GM12878 (cell line): ENCODE data around the gene SLC52A3. TPM values are rescaled to one million over a fixed set of nuclear protein-coding genes. Genes with fewer than 3 reads are reported as not detected.

Experiments used
- ATAC-seq: fragments of 200-7000 bp; cut with Tn5 transposase; 3 replicates; pipeline ENCODE4 v1.9.1; 2020; ENCODE audit warnings: mild to moderate bottlenecking, moderate library complexity
- BruUV-seq: library from RNA; stranded (reverse); fragments of 400-500 nt; replicated peaks from 2 replicates; lab custom pipeline; 2021; lab: Mats Ljungman, UMichigan
- CTCF ChIA-PET: fragments of 300-600 bp; sonication (Branson Sonifier 250); formaldehyde crosslinking; extraction: SDS; loops from one replicate; lab custom pipeline; 2021; ENCODE audit warnings: inconsistent platforms; lab: Yijun Ruan, JAX
- POLR2A ChIA-PET: fragments of 350-600 bp; formaldehyde crosslinking; extraction: SDS; loops from one replicate; lab custom pipeline; 2021; ENCODE audit warnings: inconsistent platforms; lab: Charles Lee
- RAD21 ChIA-PET: fragments of 300-600 bp; sonication (Branson Sonifier 250); formaldehyde crosslinking; loops from one replicate; lab custom pipeline; 2023; ENCODE audit warnings: antibody characterized with exemption; ENCODE audit not compliant: unreplicated experiment; lab: Charles Lee
- SMC1A ChIA-PET: fragments of 300-600 bp; sonication (Branson Sonifier 250); formaldehyde crosslinking; loops from one replicate; lab custom pipeline; 2023; ENCODE audit not compliant: unreplicated experiment, uncharacterized antibody; lab: Charles Lee
- DNase-seq: peaks from one replicate; pipeline ENCODE4 v3.0.0-alpha.2; 2011; ENCODE audit warnings: low read depth, low spot score
- FAIRE-seq: peaks from 3 replicates; lab custom pipeline; 2011; peaks lifted over from hg19 to GRCh38; lab: Jason Lieb, UNC
- H2AFZ ChIP-seq: 2 replicates; pipeline ENCODE4 v1.6.0; 2011; ENCODE audit warnings: low read depth, low read length, control low read depth; ENCODE audit not compliant: control insufficient read depth
- H3K27ac ChIP-seq: 2 replicates; pipeline ENCODE4 v1.5.1; 2011; ENCODE audit warnings: control low read depth; ENCODE audit not compliant: control insufficient read depth, insufficient read depth
- H3K27me3 ChIP-seq, 2 experiments: replicated peaks in 1 of 2; 2 replicates each; pipeline versions ENCODE4 v1.6.0 to v1.6.1; 2011; ENCODE audit warnings: low read length in 1 of 2; ENCODE audit not compliant: control insufficient read depth in 2 of 2, insufficient read depth in 2 of 2
- H3K36me3 ChIP-seq, 2 experiments: 2 replicates each; pipeline ENCODE4 v1.5.1; 2011; ENCODE audit warnings: low read length in 1 of 2; ENCODE audit not compliant: control insufficient read depth in 2 of 2, insufficient read depth in 2 of 2
- H3K4me1 ChIP-seq: 2 replicates; pipeline ENCODE4 v1.6.1; 2011; ENCODE audit warnings: mild to moderate bottlenecking, low read length, moderate library complexity, mixed read lengths; ENCODE audit not compliant: control insufficient read depth, insufficient read depth
- H3K4me2 ChIP-seq: 2 replicates; pipeline ENCODE4 v1.6.0; 2011; ENCODE audit warnings: control low read depth; ENCODE audit not compliant: control insufficient read depth, insufficient read depth
- H3K4me3 ChIP-seq: fragments of 200-600 bp; sonication (generic); 2 replicates; pipeline ENCODE4 v1.5.1; 2016
- H3K79me2 ChIP-seq: 2 replicates; pipeline ENCODE4 v1.6.0; 2011; ENCODE audit warnings: low read length; ENCODE audit not compliant: control insufficient read depth, insufficient read depth
- H3K9ac ChIP-seq: 2 replicates; pipeline ENCODE4 v1.8.0; 2011; ENCODE audit warnings: low read length, control low read depth, mixed read lengths; ENCODE audit not compliant: control insufficient read depth, insufficient read depth
- H3K9me3 ChIP-seq: replicated peaks from 3 replicates; pipeline ENCODE4 v1.5.1; 2011; ENCODE audit warnings: mild to moderate bottlenecking, low read length; ENCODE audit not compliant: control insufficient read depth, insufficient read depth
- H4K20me1 ChIP-seq: 2 replicates; pipeline ENCODE4 v1.6.0; 2011; ENCODE audit not compliant: control insufficient read depth, insufficient read depth
- MXI1 ChIP-seq: fragments of 150-350 bp; IDR thresholded peaks from 2 replicates; pipeline ENCODE4 v1.6.1; 2011; ENCODE audit warnings: low read depth, mild to moderate bottlenecking, inconsistent platforms, low read length, improper control_type of control experiment
- NFYB ChIP-seq: IDR thresholded peaks from 2 replicates; pipeline ENCODE4 v1.6.1; 2011; ENCODE audit warnings: low read depth, mild to moderate bottlenecking, low read length, improper control_type of control experiment, moderate library complexity; ENCODE audit not compliant: insufficient read depth
- SKIL ChIP-seq: fragments of 450-650 bp; IDR thresholded peaks from 2 replicates; pipeline ENCODE4 v1.6.1; 2017; ENCODE audit warnings: mild to moderate bottlenecking, low read depth, inconsistent platforms; ENCODE audit not compliant: poor library complexity, severe bottlenecking
- USF1 ChIP-seq: IDR thresholded peaks from 2 replicates; pipeline ENCODE4 v1.6.1; 2011; ENCODE audit warnings: borderline replicate concordance, low read depth, mild to moderate bottlenecking, moderate library complexity, mixed read lengths, low read length; ENCODE audit not compliant: insufficient read depth; ENCODE audit errors: extremely low read length
- WGBS: methylation state at CpG from one replicate; pipeline ENCODE4 v1.1.6; 2016; ENCODE audit warnings: low lambda C conversion rate; ENCODE audit not compliant: insufficient replicate concordance, insufficient coverage; ENCODE audit errors: missing lambda C conversion rate; 5-methylcytosine and 5-hydroxymethylcytosine counted together
- in situ Hi-C: fragments of 300-500 bp; cut with MboI; formaldehyde crosslinking; loops from 9 replicates; pipeline ENCODE4 v1.14.3; 2018; ENCODE audit warnings: mixed read lengths
- intact Hi-C: fragments of 100-400 bp; cut with micrococcal nuclease; formaldehyde crosslinking; loops from one replicate; pipeline ENCODE4 v1.14.2; 2022; ENCODE audit not compliant: unreplicated experiment
- polyA plus RNA-seq, 11 experiments: library from polyadenylated mRNA; depleted of rRNA in 4 of 11; unstranded in 6 of 11; stranded (reverse) in 5 of 11; fragments of >200 nt; fragmentation: Nextera tagmentation in 4 of 11; fragmentation: Illumina TruSeq in 1 of 11; extraction: Ambion mirVana in 4 of 11; extraction: Trizol in 1 of 11; gene quantifications; 1 replicate in 1 of 11; 2 replicates in 10 of 11; pipeline versions ENCODE4 v1.2.1 to v1.2.3, GENCODE V29; 2011 to 2016; ENCODE audit warnings: inconsistent platforms in 2 of 11, missing spikeins in 2 of 11, low read depth in 1 of 11
- total RNA-seq, 4 experiments: library from RNA; depleted of rRNA in 3 of 4; stranded (reverse); fragments of >200 nt in 3 of 4; fragmentation: Illumina TruSeq in 1 of 4; extraction: Trizol in 1 of 4; gene quantifications; 2 replicates each; pipeline versions ENCODE4 v1.2.1 to v1.2.3, GENCODE V29; 2013 to 2021

Gene SLC52A3
- total and polyA plus RNA-seq, 10 of the 15 experiments (the other 5 are each of a cell fraction or from before 2014, with no cell fraction given), result not detected

DNA sequence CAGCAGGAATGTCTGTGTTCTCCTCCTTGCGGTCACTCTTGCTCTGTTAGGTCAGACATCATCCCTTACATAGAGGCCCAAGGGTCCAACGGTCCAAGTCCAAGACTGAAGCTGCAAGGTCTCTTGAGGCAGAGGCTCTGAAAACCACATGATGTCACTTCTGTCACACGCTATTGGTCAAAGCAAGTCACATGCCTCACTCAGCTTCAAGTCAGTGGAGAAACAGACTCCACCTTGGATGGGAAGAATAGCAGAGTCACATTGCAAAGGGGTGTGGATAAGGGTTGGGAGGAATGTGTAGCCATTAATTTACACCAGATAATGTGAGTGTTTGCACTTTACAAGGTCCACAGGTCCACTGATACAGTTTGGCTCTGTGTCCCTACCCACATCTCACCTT lies 17.5 kb downstream of the SLC52A3 start:
- no peak for DNase-seq
- intact Hi-C loops, result no loop called here
- Histone ChIP-seq H3K9me3 (peaks cover 2% of the 10 kb centered on the region; the same call in 1 of the 3 replicates), H3K4me1 (no peaks in the 10 kb centered on the region), H4K20me1 (no peaks in the 10 kb centered on the region)
- SMC1A ChIA-PET, result interaction anchor here (1.5 kb wide), 1 partner anchor 11 kb away, joined by 4 read pairs; no protein-coding TSS in a partner anchor
- WGBS, result 25% methylated on average over 3 of the region's 3 CpGs
- TF ChIP-seq MXI1 (no peak), SKIL (no peak), USF1 (peak; percentile 41), NFYB (0 out of 2 replicates have a peak, but pooled peaks have one; percentile 44)
- TF ChIP-seq, all 136 proteins: peak for 2
- Histone ChIP-seq H3K27ac (no peak overlapping the region), H3K36me3 (no peaks in the 10 kb centered on the region), H3K27me3 (no peaks in the 10 kb centered on the region; a peak in 1 of 4 replicates), H2AFZ (no peak overlapping the region), H3K9ac (no peak overlapping the region), H3K4me3 (no peak overlapping the region), H3K4me2 (no peak overlapping the region), H3K79me2 (no peaks in the 10 kb centered on the region)
- ChIA-PET CTCF (interaction anchor here (1.5 kb wide), 1 partner anchor 12 kb away, joined by 4 read pairs; no protein-coding TSS in a partner anchor), POLR2A (no interaction called here), RAD21 (no interaction called here)
- FAIRE-seq (no peak), ATAC-seq (no peak)
- BruUV-seq, result no TSS peak
- in situ Hi-C loops, result no loop called here
